ENCODE data around the gene PDCD7.

GRCh38 chr15:65068403-65068788 is 65.2 kb downstream of the PDCD7 start:
- TF ChIP-seq CTCF (IDR thresholded peaks at IDR 0.05) (no peak), POLR2A (IDR thresholded peaks at IDR 0.05) (no peak)
